22Rv1 (cell line): ENCODE results near the gene ZNF407.

ENCODE experiments used
- H3K27ac ChIP-seq: fragments of 450-650 bp; 2 replicates; pipeline ENCODE4 v1.5.1; 2017
- ZFX ChIP-seq: fragments of 450-650 bp; IDR thresholded peaks from 2 replicates; pipeline ENCODE4 v1.6.1; 2017; ENCODE audit warnings: antibody characterized with exemption, borderline replicate concordance
- TF ChIP-seq, protein P1 (sequence below): fragments of 450-650 bp; IDR thresholded peaks from 2 replicates; pipeline ENCODE4 v1.5.1; 2017; ENCODE audit warnings: mild to moderate bottlenecking

ZNF407 gene

DNA sequence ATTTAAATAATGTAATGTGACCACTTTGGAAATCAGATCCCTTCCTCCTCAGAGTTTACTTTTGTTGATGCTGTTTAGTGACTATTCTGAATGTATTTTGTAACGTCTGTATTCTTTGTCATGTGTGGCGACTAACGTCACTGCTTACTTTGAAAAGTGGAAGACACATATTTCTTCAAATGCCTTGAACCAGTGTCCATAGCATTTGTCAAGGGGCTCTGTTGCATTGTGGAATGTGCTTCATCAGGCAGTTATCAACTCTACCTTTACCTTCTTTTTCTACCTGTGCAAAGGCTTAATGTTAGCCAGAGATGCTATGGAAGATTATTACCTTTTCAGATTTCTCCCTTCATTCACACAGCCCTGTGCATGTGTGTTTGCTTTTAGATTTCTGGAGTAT, 162.4 kb downstream of the ZNF407 start:
- H3K27ac ChIP-seq = no peak overlapping the region
- TF ChIP-seq, protein P1, sequence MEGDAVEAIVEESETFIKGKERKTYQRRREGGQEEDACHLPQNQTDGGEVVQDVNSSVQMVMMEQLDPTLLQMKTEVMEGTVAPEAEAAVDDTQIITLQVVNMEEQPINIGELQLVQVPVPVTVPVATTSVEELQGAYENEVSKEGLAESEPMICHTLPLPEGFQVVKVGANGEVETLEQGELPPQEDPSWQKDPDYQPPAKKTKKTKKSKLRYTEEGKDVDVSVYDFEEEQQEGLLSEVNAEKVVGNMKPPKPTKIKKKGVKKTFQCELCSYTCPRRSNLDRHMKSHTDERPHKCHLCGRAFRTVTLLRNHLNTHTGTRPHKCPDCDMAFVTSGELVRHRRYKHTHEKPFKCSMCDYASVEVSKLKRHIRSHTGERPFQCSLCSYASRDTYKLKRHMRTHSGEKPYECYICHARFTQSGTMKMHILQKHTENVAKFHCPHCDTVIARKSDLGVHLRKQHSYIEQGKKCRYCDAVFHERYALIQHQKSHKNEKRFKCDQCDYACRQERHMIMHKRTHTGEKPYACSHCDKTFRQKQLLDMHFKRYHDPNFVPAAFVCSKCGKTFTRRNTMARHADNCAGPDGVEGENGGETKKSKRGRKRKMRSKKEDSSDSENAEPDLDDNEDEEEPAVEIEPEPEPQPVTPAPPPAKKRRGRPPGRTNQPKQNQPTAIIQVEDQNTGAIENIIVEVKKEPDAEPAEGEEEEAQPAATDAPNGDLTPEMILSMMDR = no peak
- TF ChIP-seq ZFX = no peak

DNA sequence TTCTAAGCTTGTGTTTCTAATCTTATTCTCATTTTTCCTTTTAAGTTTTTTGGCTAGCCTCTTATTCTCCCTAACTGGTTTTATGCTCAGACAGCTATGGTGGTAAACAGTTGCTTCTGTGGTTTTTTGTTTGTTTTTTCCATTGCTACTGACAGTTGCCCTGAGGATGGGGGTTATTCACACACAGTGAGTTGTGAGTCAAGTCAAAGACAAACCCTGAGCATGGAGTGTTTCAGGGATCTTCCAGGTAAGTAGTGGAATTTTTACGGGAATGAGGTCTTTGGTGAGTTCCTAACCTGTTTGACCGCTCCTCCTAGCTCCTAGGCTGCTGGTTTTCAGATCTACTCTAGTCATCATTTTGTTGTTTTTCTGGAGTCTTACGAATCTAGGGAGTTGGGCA, 162.8 kb downstream of the ZNF407 start:
- TF ChIP-seq ZFX = no peak
- TF ChIP-seq, protein P1 = no peak
- no peak overlapping the region for H3K27ac ChIP-seq

DNA sequence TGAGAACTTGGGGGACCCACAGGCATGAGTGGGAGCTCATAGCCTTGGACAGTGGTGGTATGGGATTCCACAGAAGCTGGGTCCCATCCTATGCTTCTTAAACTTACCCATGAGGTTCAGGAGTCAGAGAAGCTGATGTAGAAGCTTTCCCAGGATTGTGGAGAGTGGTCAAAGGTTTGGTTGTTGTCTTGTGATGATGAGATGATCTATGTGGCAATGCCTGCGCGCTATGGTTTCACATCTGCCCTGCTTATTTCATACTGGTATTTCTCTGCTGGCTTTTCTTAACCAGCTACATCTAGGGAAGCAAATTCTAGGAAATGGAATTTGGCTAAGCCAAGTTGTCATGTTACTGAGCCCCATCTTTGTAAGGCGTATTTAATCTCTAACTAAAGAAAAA, 168.6 kb downstream of the ZNF407 start:
- TF ChIP-seq, protein P1 = no peak
- no peak for TF ChIP-seq ZFX
- H3K27ac ChIP-seq = no peak overlapping the region

DNA sequence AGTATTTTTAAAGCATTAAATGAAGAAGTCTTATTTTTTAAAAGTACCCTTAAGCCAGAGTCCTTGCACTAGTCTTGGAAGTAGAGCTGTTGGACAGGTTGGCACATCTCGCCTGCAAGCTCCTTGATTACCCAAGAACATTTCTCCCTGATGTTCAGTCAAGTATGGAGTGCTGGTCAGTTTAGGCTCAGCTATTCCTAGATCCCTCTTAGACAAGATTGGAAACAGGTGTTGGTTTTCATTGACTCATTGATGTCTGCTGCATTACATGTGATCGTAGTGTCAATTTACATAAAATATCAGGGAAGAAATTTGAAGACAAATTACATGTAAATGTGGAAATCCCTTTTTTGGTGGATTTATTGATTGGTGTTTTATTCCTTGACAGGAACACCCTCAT, 170.4 kb downstream of the ZNF407 start:
- H3K27ac ChIP-seq = no peak overlapping the region
- no peak for TF ChIP-seq ZFX
- TF ChIP-seq, protein P1 = no peak

DNA sequence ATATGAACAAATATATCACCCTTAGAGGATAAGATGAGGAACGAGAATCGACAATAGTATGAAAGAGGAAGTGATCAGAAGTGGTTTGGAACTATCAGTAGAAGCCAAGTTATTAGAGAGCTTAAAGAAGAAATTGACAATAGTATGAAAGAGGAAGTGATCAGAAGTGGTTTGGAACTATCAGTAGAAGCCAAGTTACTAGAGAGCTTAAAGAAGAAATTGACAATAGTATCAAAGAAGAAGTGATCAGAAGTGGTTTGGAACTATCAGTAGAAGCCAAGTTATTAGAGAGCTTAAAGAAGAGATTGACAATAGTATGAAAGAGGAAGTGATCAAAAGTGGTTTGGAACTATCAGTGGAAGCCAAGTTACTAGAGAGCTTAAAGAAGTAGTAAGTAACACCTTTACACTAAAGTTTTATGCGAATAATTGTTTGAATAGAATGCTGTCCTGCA, 175.5 kb downstream of the ZNF407 start:
- no peak overlapping the region for H3K27ac ChIP-seq
- TF ChIP-seq ZFX = no peak
- TF ChIP-seq, protein P1 = no peak

DNA sequence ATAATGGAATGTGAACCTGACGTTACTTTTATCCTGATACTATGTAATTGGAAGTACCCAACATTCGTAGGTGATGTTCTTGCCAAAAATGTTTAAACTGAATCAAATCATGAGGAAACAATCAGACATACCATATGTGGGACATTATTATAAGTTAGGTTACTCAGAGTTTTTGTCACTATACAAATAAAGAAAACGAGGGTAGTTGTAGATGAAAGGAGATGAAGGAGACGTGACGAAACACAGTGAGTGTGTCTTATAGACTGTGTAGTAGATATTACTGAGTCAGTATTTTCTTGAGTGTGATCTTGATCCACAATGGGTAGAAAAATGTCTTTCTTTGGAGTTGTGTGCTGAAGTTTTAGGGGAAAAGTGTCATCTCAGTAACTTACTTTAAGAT, 176.8 kb downstream of the ZNF407 start:
- TF ChIP-seq, protein P1 = no peak
- no peak for TF ChIP-seq ZFX
- no peak overlapping the region for H3K27ac ChIP-seq

DNA sequence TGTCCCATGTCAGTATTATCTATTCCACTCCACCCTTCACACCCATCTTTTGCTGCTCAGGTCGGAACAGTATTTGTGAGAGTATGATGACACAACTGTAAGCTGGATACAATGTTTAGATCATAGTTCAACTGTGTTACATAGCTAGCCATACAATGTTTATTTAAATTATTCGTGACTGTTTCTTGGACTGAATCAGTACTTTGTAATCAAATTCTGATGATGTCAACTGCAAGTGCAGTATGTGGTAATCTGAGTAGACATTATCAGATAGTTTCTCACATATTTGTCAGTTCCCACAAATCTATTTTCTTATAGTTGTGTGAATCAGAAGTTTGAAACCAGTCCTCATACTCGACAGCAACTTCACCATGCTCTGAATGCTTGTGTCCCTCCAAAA, 177.6 kb downstream of the ZNF407 start:
- no peak overlapping the region for H3K27ac ChIP-seq
- no peak for TF ChIP-seq ZFX

DNA sequence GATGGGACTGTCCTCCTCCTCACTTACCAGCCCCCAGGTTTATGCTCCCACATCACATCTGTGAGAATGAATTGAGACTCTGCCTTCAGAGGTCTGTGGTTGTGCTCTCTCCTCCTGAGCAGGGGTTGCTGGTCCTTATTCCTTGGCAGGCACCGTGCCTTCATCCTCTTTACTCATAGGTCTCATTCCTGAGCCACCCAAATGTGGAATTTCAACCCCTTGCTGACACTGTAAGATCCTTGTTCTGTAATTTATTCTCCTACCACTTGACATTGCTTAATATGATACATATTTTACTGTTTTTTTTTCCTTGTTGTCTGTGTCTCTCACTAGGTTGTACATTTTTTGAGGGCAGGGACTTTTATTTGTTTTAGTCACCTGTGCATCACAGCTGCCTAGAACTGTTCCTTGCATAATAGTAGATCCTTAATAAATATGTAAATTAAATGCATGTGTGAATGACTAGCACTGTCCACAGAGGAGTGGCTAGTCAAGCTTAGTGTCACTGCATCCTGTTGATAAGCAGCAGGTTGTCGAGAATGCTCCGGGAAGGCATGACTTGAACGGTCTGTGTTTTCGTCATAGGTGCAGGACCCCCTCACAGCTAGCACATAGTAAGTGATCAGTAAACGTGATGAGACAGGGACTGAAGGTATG, 180.6 kb downstream of the ZNF407 start:
- no peak overlapping the region for H3K27ac ChIP-seq
- TF ChIP-seq, protein P1 = no peak
- no peak for TF ChIP-seq ZFX
